Lung (tissue), 12 donors: ENCODE measurements around the gene SCD5. TPM values are rescaled to one million over a fixed set of nuclear protein-coding genes. Genes with fewer than 3 reads are reported as not detected.
A peak's percentile ranks its signal among the peaks of the same experiment; 100 is the strongest.

Source experiments
- ATAC-seq: fragments of 200-7000 bp; cut with Tn5 transposase; one replicate; pipeline ENCODE4 v1.9.1; 2020; ENCODE audit warnings: moderate number of reproducible peaks; ENCODE audit not compliant: insufficient read depth, low FRiP score
- DNase-seq, 3 donors: peaks; one replicate each; pipeline ENCODE4 v3.0.0-alpha.2; 2013 to 2017
- H3K27ac ChIP-seq, 2 donors: one replicate each; pipeline ENCODE4 v1.5.1; 2013; ENCODE audit warnings: mild to moderate bottlenecking in 2 of 2, moderate library complexity in 2 of 2, control low read depth in 1 of 2, inconsistent platforms in 1 of 2, low read depth in 1 of 2, low read length in 1 of 2
- H3K27me3 ChIP-seq, 3 donors: one replicate each; pipeline ENCODE4 v1.5.1; 2013; ENCODE audit warnings: low read length in 2 of 3; ENCODE audit not compliant: control insufficient read depth in 3 of 3, insufficient read depth in 3 of 3
- H3K36me3 ChIP-seq, 4 donors: one replicate each; pipeline ENCODE4 v1.5.1; 2013; ENCODE audit warnings: low read length in 4 of 4, mild to moderate bottlenecking in 1 of 4, moderate library complexity in 1 of 4; ENCODE audit not compliant: control insufficient read depth in 4 of 4, insufficient read depth in 4 of 4
- H3K4me1 ChIP-seq, 5 donors: one replicate each; pipeline ENCODE4 v1.5.1; 2013; ENCODE audit warnings: low read length in 5 of 5, mild to moderate bottlenecking in 2 of 5, moderate library complexity in 1 of 5; ENCODE audit not compliant: control insufficient read depth in 5 of 5, insufficient read depth in 5 of 5
- H3K4me3 ChIP-seq: one replicate; pipeline ENCODE4 v1.5.1; 2013; ENCODE audit warnings: mild to moderate bottlenecking, control low read depth, moderate library complexity
- H3K9ac ChIP-seq, 2 donors: one replicate each; pipeline ENCODE4 v1.5.1; 2013; ENCODE audit warnings: low read length in 2 of 2, control low read depth in 1 of 2; ENCODE audit not compliant: insufficient read depth in 1 of 2
- H3K9me3 ChIP-seq, 4 donors: one replicate each; pipeline ENCODE4 v1.5.1; 2013; ENCODE audit warnings: low read length in 3 of 4, mild to moderate bottlenecking in 1 of 4, moderate library complexity in 1 of 4; ENCODE audit not compliant: control insufficient read depth in 4 of 4, insufficient read depth in 3 of 4
- WGBS, 2 donors: extraction: QIAGEN DNeasy Blood & Tissue Kit; methylation state at CpG; one replicate each; pipeline ENCODE4 v1.1.7; 2013; 5-methylcytosine and 5-hydroxymethylcytosine counted together
- polyA plus RNA-seq, 2 donors: library from polyadenylated mRNA; stranded (reverse); fragments of 200-250 nt; gene quantifications; one replicate each; pipeline ENCODE4 v1.2.1, GENCODE V29; 2013
- total RNA-seq, 2 donors: library from RNA; depleted of rRNA in 1 of 2; stranded (reverse); fragments of >200 nt in 1 of 2; gene quantifications; one replicate each; pipeline ENCODE4 v1.2.1, GENCODE V29; 2014 to 2021
- TF ChIP-seq, protein P1 (sequence below): IDR thresholded peaks from 2 replicates; pipeline ENCODE4 v1.5.1; 2012; ENCODE audit warnings: mild to moderate bottlenecking; ENCODE audit errors: control extremely low read depth, extremely low read depth
- donor health status: control.
- donor health status: control.
- donor health status: Bipolar disorder and iron deficiency.
- donor health status: healthy.
- donor health status: DM: yes; HTN: yes; CAD: no.

The SCD5 gene
- total and polyA plus RNA-seq, 4 donors, result 5.0 to 22.6 (median 13.8) TPM

DNA sequence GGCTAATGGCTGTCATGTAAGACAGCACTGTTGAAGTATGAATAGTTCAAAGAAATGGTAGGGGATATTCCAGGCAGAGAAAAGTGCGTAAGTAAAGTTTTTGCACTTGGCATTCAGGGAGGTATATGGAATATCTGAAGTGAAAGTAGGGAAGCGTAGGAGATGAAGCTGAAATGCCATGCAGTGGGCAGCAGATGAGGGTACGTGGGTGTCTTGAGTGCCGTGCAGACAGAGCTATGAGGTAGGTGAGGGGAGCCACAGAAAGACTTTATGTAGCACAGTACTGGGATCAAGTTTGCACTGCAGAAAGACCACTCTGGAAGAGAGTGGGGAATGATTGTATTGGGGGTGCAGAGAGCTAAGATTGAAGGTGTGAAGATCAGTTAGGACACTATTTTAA, 5.2 kb upstream of the SCD5 start:
- DNase-seq, result no peak
- no peak for ATAC-seq
- WGBS, 2 donors, result 91 to 94% methylated on average over 4 of the region's 4 CpGs

DNA sequence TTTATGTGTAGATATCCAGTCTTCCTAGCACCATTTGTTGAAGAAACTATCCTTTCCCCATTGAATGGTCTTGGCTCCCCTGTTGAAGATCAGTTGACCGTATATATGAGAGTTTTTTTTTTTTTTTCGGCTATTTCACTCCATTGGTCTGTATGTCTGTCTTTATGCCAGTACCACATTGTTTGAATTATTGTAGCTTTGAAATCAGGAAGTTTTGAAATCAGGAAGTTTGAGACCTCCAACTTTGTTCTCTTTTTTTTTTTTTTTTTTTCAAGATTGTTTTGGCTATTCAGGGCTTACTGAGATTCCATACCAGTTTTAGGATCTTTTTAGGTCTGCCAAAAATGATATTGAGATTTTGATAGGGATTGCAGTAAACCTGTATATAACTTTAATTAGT, 4.3 kb upstream of the SCD5 start:
- Histone ChIP-seq H3K27me3 (no peaks in the 10 kb centered on the region), H3K4me1 (peaks cover 0 to 10% (median 7%) of the 10 kb centered on the region in 5 donors), H3K9ac (no peak overlapping the region), H3K36me3 (no peaks in the 10 kb centered on the region), H3K4me3 (no peak overlapping the region), H3K9me3 (no peaks in the 10 kb centered on the region), H3K27ac (no peak overlapping the region)
- DNase-seq (no peak), ATAC-seq (no peak)
- TF ChIP-seq, protein P1, sequence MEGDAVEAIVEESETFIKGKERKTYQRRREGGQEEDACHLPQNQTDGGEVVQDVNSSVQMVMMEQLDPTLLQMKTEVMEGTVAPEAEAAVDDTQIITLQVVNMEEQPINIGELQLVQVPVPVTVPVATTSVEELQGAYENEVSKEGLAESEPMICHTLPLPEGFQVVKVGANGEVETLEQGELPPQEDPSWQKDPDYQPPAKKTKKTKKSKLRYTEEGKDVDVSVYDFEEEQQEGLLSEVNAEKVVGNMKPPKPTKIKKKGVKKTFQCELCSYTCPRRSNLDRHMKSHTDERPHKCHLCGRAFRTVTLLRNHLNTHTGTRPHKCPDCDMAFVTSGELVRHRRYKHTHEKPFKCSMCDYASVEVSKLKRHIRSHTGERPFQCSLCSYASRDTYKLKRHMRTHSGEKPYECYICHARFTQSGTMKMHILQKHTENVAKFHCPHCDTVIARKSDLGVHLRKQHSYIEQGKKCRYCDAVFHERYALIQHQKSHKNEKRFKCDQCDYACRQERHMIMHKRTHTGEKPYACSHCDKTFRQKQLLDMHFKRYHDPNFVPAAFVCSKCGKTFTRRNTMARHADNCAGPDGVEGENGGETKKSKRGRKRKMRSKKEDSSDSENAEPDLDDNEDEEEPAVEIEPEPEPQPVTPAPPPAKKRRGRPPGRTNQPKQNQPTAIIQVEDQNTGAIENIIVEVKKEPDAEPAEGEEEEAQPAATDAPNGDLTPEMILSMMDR, result no peak
- 27 to 64% methylated on average over 2 of the region's 2 CpGs for WGBS, 2 donors

More for the DNA sequence above, 5.2 kb upstream of the SCD5 start:
- H3K4me3 ChIP-seq, result no peak overlapping the region
- H3K9ac ChIP-seq, result no peak overlapping the region
- TF ChIP-seq, protein P1, result no peak
- H3K27me3 ChIP-seq, result no peaks in the 10 kb centered on the region
- H3K4me1 ChIP-seq, result peaks cover 0 to 10% (median 7%) of the 10 kb centered on the region in 5 donors
- H3K9me3 ChIP-seq, result no peaks in the 10 kb centered on the region
- no peak overlapping the region for H3K27ac ChIP-seq
- H3K36me3 ChIP-seq, result no peaks in the 10 kb centered on the region

DNA sequence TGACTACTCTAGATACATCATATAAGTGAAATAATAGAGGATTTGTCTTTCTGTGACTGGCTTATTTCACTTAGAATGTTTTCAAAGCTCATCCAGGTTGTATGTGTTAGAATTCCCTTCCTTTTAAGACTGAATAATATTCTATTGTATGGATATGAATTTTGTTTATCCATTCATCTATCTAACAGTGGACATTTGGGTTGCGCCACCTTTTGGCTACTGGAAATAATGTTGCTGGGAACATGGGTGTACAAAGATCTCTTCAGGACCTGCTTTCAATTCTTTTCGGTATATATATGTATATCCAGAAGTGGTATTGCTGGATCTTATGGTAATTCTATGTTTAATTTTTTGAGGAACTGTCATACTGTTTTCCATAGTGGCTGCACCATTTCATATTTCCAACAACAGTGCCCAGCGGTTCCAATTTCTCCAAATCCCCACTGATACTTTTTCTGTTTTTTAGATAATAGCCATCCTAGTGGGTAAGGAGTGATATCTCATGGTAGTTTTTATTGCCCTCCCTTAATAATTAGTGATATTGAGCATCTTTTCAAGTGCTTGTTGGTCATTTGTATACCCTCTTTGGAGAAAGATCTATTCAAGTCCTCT, 3.4 kb upstream of the SCD5 start:
- H3K27ac ChIP-seq, result no peak overlapping the region
- DNase-seq (peak in 2 of 3 donors; percentile 50 to 63), ATAC-seq (no peak)
- TF ChIP-seq, protein P1, result no peak
- no peak overlapping the region for H3K4me3 ChIP-seq
- peaks cover 0 to 13% (median 9%) of the 10 kb centered on the region in 5 donors for H3K4me1 ChIP-seq
- H3K36me3 ChIP-seq, result no peaks in the 10 kb centered on the region
- no peaks in the 10 kb centered on the region for H3K9me3 ChIP-seq
- H3K9ac ChIP-seq, result no peak overlapping the region
- no peaks in the 10 kb centered on the region for H3K27me3 ChIP-seq
- WGBS, 2 donors, result 73 to 86% methylated on average over 3 of the region's 3 CpGs
